Measurements from ENCODE around the gene LAMA3.

Gene LAMA3

GRCh38 chr18:23824240-23824639, 135.0 kb downstream of the LAMA3 start:
- DNase-seq (ENCODE audit: low read depth in 2 of 2) = no peak

- no peak for DNase-seq (ENCODE audit: low read depth in 2 of 2)
Observed at GRCh38 chr18:23824669-23825068, 135.4 kb downstream of the LAMA3 start.

GRCh38 chr18:23825496-23825895, 136.2 kb downstream of the LAMA3 start:
- no peak for DNase-seq (ENCODE audit: low read depth in 2 of 2)

DNA sequence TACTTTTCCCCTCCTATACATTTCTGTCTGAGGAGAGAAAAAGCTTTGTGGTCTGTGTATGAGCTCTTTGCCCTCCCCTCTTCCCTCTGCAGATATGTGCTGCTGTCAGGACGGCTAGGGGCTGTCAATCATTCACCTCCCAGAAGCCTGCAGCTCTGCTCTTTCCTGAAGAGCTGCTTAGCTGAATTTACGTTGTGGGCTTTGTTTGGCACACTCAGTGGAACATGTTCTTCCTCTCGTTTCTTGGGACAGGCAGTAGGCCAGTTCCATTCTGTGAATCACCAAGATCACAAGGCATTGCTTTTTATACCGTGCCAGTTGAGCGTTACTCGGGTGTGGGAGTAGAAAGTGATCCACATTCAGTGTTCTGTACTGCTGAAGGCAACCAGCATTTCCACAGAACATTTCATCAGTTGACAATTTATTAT, 136.7 kb downstream of the LAMA3 start:
- no peak for DNase-seq (ENCODE audit: low read depth in 2 of 2)

GRCh38 chr18:23826850-23827620, 137.8 kb downstream of the LAMA3 start:
- DNase-seq (ENCODE audit: low read depth in 2 of 2) = no peak

DNA sequence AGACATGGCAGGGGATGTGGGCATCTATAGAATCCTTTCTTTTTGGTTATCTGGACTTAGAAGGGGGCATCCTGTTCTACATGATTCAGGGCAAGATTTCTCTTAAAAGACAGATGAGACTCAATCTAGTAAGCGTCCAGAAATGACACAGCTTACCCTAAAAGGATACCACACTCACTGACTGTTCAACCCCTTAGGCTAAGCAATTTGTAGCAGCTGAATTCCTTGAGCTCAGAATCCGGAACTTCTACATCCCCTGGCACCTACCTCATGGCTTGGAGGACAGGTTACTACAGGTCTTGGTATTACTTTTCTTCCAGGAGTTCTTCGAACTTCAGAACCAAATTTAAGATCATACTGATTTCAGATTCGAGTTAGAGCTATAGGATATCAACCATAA, 138.4 kb downstream of the LAMA3 start:
- DNase-seq (ENCODE audit: low read depth in 2 of 2) = no peak

- peak; percentile 5 to 20 for DNase-seq (ENCODE audit: low read depth in 2 of 2)
Observed at GRCh38 chr18:23828426-23828825, 139.2 kb downstream of the LAMA3 start.

GRCh38 chr18:23832911-23833310, 143.7 kb downstream of the LAMA3 start:
- no peak for DNase-seq (ENCODE audit: low read depth in 2 of 2)

- no peak for DNase-seq (ENCODE audit: low read depth in 2 of 2)
Observed at GRCh38 chr18:23833714-23834113, 144.5 kb downstream of the LAMA3 start.

GRCh38 chr18:23835091-23835490, 145.8 kb downstream of the LAMA3 start:
- no peak for DNase-seq (ENCODE audit: low read depth in 2 of 2)

DNA sequence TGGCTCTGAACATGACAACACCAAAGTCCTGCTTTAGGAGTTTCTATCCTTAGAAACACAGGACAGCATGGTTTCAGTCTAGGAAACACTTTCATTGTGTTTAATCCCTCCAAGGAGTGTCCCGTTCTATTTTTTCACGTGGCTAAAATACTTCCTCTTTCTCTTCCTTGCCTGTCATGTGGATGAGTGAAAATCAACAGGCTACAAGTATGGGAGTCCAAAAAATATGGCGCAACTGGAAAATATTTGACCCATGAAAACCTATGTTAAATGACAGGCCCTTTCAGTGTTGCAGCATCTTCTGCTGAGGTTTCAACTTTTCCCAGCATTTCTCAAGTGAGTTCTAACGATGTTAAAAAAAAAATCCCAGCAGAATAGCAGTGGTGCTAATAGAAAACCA, 146.3 kb downstream of the LAMA3 start:
- no peak for DNase-seq (ENCODE audit: low read depth in 2 of 2)

- no peak for DNase-seq (ENCODE audit: low read depth in 2 of 2)
Observed at GRCh38 chr18:23837591-23837990, 148.3 kb downstream of the LAMA3 start.

DNA sequence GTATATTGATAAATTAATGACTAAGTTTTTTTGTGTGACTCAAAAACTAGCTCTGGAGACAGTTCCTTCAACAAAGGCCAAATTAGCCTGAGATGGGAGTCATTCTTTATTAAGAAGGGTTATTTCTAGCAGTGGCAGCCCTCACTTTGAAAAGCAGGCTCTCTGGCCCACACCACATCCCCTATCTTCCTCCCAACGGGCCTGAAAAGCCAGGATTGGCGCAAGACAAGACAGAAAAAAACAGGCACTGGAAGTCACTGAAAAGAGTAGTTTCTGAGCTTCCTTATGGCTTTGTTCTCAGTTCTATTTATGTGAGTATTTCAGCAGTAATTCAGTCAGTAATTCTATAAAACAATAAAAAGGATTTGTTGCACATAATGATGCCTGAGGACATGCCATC, 149.0 kb downstream of the LAMA3 start:
- DNase-seq (ENCODE audit: low read depth in 2 of 2) = no peak

GRCh38 chr18:23838801-23839366, 149.6 kb downstream of the LAMA3 start:
- no peak for DNase-seq (ENCODE audit: low read depth in 2 of 2)

DNA sequence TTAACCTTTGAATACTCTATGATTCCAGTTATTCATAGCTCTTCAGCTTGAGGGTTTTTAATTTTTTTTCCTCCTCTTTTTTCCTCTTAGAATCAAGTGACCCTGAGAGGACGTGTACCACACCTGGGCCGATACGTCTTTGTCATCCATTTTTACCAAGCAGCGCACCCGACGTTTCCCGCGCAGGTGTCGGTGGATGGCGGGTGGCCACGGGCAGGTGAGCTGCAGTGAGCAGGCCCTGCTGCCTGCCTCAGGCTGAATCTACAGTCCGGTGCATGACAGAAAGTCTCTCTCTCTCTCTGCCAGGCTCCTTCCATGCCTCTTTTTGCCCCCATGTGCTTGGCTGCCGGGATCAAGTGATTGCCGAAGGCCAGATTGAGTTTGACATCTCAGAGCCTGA, 153.1 kb downstream of the LAMA3 start:
- DNase-seq (ENCODE audit: low read depth in 2 of 2) = no peak

- DNase-seq (ENCODE audit: low read depth in 2 of 2) = no peak
Observed at GRCh38 chr18:23844991-23845680, 155.9 kb downstream of the LAMA3 start.

- no peak for DNase-seq (ENCODE audit: low read depth in 2 of 2)
Observed at GRCh38 chr18:23845988-23846630, 156.9 kb downstream of the LAMA3 start.

DNA sequence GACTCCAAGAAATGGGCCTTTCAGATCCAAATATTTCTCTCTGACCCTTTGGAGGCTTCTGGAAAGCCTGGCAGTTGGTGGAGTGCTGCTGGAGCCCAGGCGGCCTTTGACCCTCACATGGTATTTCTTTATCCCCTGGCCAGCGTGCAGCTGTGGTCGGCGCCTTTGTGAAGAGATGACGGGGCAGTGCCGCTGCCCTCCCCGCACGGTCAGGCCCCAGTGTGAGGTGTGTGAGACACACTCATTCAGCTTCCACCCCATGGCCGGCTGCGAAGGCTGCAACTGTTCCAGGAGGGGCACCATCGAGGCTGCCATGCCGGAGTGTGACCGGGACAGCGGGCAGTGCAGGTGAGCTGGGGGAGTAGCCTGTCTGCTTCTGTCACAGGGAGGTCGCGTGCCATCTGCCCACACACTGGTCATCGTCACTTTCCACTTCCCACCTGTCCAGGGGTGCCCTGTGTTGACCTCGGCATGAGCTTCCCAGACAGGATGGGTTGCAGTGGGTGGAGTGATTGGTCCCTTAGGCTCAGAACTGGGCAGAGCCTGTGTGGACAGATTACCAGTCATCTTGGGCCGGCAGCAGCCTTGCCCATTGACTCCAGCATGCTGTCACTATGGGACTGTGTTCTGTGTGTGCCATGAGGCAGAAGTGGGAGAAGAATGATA, 158.2 kb downstream of the LAMA3 start:
- no peak for DNase-seq (ENCODE audit: low read depth in 2 of 2)

DNA sequence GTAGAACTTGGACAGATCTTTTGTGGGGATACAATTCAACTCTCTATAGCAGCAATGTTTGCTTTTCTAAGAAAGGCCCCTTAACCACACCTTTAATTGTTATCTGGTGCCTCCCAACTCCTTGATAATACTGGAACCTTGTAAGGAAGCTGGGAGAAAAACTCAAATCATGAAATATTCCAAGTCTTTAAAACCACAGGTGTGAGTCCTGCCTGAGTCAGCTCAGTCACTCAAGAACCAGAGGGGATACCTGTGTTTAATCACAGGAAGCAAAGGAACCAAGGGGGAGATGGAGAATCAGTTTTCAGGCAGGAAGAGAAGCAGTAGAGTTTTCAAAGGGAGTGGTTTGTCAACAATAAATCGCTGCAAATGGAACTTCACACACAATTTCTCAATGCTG, 159.9 kb downstream of the LAMA3 start:
- no peak for DNase-seq (ENCODE audit: low read depth in 2 of 2)

- DNase-seq (ENCODE audit: low read depth in 2 of 2) = no peak
Observed at GRCh38 chr18:23850215-23850614, 161.0 kb downstream of the LAMA3 start.

GRCh38 chr18:23851470-23852002, 162.3 kb downstream of the LAMA3 start:
- DNase-seq (ENCODE audit: low read depth in 2 of 2) = no peak

Measured in activated CD4-positive, alpha-beta T cell treated with anti-CD3 and anti-CD28 coated beads for 24 hours (primary cell).